ENCODE data around the gene AVPI1. TPM values are rescaled to one million over a fixed set of nuclear protein-coding genes. Genes with fewer than 3 reads are reported as not detected.
A peak's percentile ranks its signal among the peaks of the same experiment; 100 is the strongest.

Gene AVPI1
- total and polyA plus RNA-seq, 2 of the 13 experiments (the other 11 are each of a cell fraction or from before 2014, with no cell fraction given) = 39.8 to 61.2 TPM

- TF ChIP-seq JDP2 (CRISPR knock-in tag; IDR thresholded peaks at IDR 0.05; ENCODE audit: borderline replicate concordance) (no peak), ZNF784 (CRISPR knock-in tag; IDR thresholded peaks at IDR 0.05; ENCODE audit: borderline replicate concordance) (no peak), NAIF1 (CRISPR knock-in tag; IDR thresholded peaks at IDR 0.05; ENCODE audit: borderline replicate concordance) (no peak), ZKSCAN8 (CRISPR knock-in tag; IDR thresholded peaks at IDR 0.05; ENCODE audit: borderline replicate concordance) (0 out of 2 replicates have a peak, but pooled peaks have one; percentile 25), HNRNPH1 (optimal IDR thresholded peaks at IDR 0.05; ENCODE audit: low read depth, low read length) (no peak), ZNF713 (CRISPR knock-in tag; IDR thresholded peaks at IDR 0.05) (0 out of 2 replicates have a peak, but pooled peaks have one; percentile 62), ZNF616 (CRISPR knock-in tag; IDR thresholded peaks at IDR 0.05; ENCODE audit: low read depth) (no peak), SP1 (IDR thresholded peaks at IDR 0.05) (no peak), SP1 (CRISPR knock-in tag; IDR thresholded peaks at IDR 0.05) (no peak), ZNF530 (CRISPR knock-in tag; IDR thresholded peaks at IDR 0.05; ENCODE audit: low read depth) (no peak), ZNF296 (CRISPR knock-in tag; conservative IDR thresholded peaks at IDR 0.05) (no peak), DR1 (CRISPR knock-in tag; IDR thresholded peaks at IDR 0.05) (no peak), NFE2 (CRISPR knock-in tag; IDR thresholded peaks at IDR 0.05) (no peak), ZFYVE20 (CRISPR knock-in tag; IDR thresholded peaks at IDR 0.05; ENCODE audit: borderline replicate concordance, low read depth) (no peak), ZBTB49 (CRISPR knock-in tag; IDR thresholded peaks at IDR 0.05; ENCODE audit: borderline replicate concordance) (no peak), ATF2 (CRISPR knock-in tag; IDR thresholded peaks at IDR 0.05) (peak; percentile 57; the same call in 1 of the 2 replicates)
- TF ChIP-seq, protein P1, sequence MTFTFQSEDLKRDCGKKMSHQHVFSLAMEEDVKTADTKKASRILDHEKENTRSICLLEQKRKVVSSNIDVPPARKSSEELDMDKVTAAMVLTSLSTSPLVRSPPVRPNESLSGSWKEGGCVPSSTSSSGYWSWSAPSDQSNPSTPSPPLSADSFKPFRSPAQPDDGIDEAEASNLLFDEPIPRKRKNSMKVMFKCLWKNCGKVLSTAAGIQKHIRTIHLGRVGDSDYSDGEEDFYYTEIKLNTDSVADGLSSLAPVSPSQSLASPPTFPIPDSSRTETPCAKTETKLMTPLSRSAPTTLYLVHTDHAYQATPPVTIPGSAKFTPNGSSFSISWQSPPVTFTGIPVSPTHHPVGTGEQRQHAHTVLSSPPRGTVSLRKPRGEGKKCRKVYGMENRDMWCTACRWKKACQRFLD (CRISPR knock-in tag; IDR thresholded peaks at IDR 0.05; ENCODE audit: borderline replicate concordance) = no peak
- TF ChIP-seq, protein P2, sequence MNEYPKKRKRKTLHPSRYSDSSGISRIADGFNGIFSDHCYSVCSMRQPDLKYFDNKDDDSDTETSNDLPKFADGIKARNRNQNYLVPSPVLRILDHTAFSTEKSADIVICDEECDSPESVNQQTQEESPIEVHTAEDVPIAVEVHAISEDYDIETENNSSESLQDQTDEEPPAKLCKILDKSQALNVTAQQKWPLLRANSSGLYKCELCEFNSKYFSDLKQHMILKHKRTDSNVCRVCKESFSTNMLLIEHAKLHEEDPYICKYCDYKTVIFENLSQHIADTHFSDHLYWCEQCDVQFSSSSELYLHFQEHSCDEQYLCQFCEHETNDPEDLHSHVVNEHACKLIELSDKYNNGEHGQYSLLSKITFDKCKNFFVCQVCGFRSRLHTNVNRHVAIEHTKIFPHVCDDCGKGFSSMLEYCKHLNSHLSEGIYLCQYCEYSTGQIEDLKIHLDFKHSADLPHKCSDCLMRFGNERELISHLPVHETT (CRISPR knock-in tag; conservative IDR thresholded peaks at IDR 0.05) = no peak
- TF ChIP-seq, protein P3, sequence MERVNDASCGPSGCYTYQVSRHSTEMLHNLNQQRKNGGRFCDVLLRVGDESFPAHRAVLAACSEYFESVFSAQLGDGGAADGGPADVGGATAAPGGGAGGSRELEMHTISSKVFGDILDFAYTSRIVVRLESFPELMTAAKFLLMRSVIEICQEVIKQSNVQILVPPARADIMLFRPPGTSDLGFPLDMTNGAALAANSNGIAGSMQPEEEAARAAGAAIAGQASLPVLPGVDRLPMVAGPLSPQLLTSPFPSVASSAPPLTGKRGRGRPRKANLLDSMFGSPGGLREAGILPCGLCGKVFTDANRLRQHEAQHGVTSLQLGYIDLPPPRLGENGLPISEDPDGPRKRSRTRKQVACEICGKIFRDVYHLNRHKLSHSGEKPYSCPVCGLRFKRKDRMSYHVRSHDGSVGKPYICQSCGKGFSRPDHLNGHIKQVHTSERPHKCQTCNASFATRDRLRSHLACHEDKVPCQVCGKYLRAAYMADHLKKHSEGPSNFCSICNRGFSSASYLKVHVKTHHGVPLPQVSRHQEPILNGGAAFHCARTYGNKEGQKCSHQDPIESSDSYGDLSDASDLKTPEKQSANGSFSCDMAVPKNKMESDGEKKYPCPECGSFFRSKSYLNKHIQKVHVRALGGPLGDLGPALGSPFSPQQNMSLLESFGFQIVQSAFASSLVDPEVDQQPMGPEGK (CRISPR knock-in tag; IDR thresholded peaks at IDR 0.05) = peak; percentile 84
These were observed 20.3 kb upstream of the AVPI1 start (continued) for GRCh38 chr10:97707134-97707861.

All from HepG2 (cell line).